ENCODE measurements around the gene KLK3. TPM values are rescaled to one million over a fixed set of nuclear protein-coding genes. Genes with fewer than 3 reads are reported as not detected.

The KLK3 gene
- total RNA-seq, 2 experiments from 2014 or later: not detected

DNA sequence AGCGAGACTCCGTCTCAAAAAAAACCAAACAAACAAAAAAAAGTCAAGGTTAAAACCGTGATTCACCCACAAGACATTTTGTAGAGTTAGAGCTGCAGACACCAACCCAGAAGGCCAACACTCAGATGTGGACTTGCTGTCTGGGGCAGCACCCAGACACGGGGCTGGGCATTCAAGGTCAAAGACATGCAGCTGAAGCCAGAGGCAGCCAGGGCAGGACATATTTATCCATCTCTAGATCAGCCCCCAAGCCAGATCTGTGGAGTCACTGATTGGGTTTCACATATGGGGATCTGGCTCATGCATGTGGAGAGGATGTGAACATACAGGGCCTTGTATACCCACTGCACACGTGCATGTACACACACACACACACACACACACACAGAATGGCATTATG lies 24.9 kb upstream of the KLK3 start:
- intact Hi-C loops (cut with micrococcal nuclease): no loop called here
- Mint-ChIP-seq H3K9me3 (no peaks in the 10 kb centered on the region), H3K4me1 (ENCODE audit: low read depth) (no peaks in the 10 kb centered on the region), H3K27ac (no peak overlapping the region), H3K36me3 (ENCODE audit: low read depth) (no peaks in the 10 kb centered on the region), H3K27me3 (peaks cover 32% of the 10 kb centered on the region), H3K4me3 (no peak overlapping the region)
- TF ChIP-seq, protein P1, sequence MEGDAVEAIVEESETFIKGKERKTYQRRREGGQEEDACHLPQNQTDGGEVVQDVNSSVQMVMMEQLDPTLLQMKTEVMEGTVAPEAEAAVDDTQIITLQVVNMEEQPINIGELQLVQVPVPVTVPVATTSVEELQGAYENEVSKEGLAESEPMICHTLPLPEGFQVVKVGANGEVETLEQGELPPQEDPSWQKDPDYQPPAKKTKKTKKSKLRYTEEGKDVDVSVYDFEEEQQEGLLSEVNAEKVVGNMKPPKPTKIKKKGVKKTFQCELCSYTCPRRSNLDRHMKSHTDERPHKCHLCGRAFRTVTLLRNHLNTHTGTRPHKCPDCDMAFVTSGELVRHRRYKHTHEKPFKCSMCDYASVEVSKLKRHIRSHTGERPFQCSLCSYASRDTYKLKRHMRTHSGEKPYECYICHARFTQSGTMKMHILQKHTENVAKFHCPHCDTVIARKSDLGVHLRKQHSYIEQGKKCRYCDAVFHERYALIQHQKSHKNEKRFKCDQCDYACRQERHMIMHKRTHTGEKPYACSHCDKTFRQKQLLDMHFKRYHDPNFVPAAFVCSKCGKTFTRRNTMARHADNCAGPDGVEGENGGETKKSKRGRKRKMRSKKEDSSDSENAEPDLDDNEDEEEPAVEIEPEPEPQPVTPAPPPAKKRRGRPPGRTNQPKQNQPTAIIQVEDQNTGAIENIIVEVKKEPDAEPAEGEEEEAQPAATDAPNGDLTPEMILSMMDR (IDR thresholded peaks at IDR 0.05): no peak
- no peak for ATAC-seq
- CTCF ChIA-PET: no interaction called here
- POLR2A ChIA-PET: interaction anchor here (0.7 to 1.2 kb wide), 2 partner anchors 22 to 34 kb away, joined by 3 read pairs; no protein-coding TSS in a partner anchor
- no peak for DNase-seq

DNA sequence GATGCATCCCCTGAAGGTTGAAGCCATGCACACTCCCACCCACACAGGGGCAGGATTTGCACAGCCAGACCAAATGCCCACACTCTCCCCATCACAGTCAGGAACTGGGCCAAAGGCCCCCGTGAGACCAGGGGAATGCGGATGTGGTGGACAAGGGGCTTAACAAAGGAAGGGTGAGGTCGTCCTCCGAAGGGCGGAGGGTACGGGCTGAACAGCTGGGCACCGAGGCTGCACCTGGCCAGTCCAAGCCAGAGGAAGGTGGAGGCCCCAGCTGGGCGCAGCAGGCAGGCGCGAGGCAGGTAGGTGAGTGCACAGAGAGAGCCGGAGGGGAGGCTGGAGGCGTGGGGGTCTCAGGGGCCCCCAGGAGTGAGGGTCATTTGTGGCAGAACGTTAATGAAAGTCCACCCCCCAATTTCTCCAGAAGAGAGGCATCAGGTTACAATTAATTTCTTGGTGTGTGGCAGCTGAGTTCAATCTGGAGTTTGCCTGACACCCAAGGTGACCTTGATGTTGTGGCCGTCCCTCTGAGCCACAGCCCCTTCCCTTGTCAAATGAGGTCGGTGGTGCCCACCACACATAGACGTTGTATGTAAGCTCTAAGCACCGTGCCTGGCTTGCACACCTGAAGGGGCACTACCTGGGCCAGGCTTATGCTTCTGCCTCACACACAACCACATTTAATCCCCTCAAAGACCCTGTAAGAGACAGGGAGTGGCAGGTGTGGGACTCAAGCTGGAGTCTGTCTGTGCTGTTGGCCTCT lies 24.3 kb upstream of the KLK3 start:
- Mint-ChIP-seq H3K4me1 (ENCODE audit: low read depth) (no peaks in the 10 kb centered on the region), H3K9me3 (no peaks in the 10 kb centered on the region), H3K27ac (no peak overlapping the region), H3K4me3 (no peak overlapping the region), H3K27me3 (peaks cover 38% of the 10 kb centered on the region), H3K36me3 (ENCODE audit: low read depth) (no peaks in the 10 kb centered on the region)
- POLR2A ChIA-PET: interaction anchor here (0.7 to 1.2 kb wide), 2 partner anchors 23 to 35 kb away, joined by 3 read pairs; no protein-coding TSS in a partner anchor
- no peak for ATAC-seq
- CTCF ChIA-PET: interaction anchor here (0.7 kb wide), 1 partner anchor 273 kb away, joined by 3 read pairs; no protein-coding TSS in a partner anchor
- intact Hi-C loops (cut with micrococcal nuclease): no loop called here
- TF ChIP-seq, protein P1 (IDR thresholded peaks at IDR 0.05): no peak
- no peak for DNase-seq

DNA sequence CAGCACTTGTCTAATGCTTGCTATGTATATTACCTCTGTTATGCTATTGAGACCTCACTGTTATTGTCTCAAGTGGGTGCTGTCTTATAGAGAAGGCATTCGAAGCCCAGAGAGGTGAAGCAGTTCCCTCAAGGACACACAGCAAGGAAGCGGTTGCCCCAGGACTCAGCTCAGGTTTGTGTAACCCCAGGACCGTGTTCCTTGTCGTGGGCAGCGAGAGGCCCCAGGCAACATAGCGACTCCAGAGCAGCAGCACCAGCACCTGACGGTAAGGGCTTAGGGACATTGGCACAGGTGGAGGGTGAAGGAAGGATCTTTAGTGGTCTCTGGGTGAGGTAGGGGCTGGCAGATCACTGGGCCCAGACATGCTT lies 23.7 kb upstream of the KLK3 start:
- H3K4me3 Mint-ChIP-seq: no peak overlapping the region
- TF ChIP-seq, protein P1 (IDR thresholded peaks at IDR 0.05): no peak
- POLR2A ChIA-PET: no interaction called here
- peaks cover 38% of the 10 kb centered on the region for H3K27me3 Mint-ChIP-seq
- CTCF ChIA-PET: interaction anchor here (0.7 kb wide), 1 partner anchor 274 kb away, joined by 3 read pairs; no protein-coding TSS in a partner anchor
- ATAC-seq (no peak), DNase-seq (no peak)
- intact Hi-C loops (cut with micrococcal nuclease): no loop called here
- H3K27ac Mint-ChIP-seq: no peak overlapping the region
- H3K36me3 Mint-ChIP-seq (ENCODE audit: low read depth): no peaks in the 10 kb centered on the region
- H3K9me3 Mint-ChIP-seq: no peaks in the 10 kb centered on the region
- no peaks in the 10 kb centered on the region for H3K4me1 Mint-ChIP-seq (ENCODE audit: low read depth)

DNA sequence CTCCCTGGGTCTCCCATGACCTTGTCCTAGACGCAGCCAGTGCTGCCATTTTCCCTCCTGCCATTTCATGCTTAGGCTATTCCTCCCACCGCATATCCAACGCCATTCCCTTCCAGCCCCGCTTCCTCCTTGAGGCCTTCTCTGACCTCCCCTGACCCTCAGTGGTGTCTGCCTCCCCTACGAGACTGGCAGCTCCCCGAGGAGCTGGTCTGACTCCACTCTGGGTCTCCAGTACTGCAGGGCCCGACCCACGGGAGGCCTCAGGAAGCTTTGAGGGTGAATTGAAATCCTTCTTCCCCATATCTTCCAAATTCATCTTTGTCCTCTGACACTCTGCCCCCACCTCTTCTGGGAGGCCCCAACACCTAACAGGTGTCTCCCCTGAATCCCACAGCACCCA lies 22.0 kb upstream of the KLK3 start:
- CTCF ChIA-PET: no interaction called here
- Mint-ChIP-seq H3K4me3 (no peak overlapping the region), H3K4me1 (ENCODE audit: low read depth) (peaks cover 3% of the 10 kb centered on the region), H3K36me3 (ENCODE audit: low read depth) (no peaks in the 10 kb centered on the region), H3K27me3 (peaks cover 49% of the 10 kb centered on the region), H3K27ac (no peak overlapping the region), H3K9me3 (no peaks in the 10 kb centered on the region)
- DNase-seq (no peak), ATAC-seq (no peak)
- intact Hi-C loops (cut with micrococcal nuclease): no loop called here
- TF ChIP-seq, protein P1 (IDR thresholded peaks at IDR 0.05): no peak
- POLR2A ChIA-PET: interaction anchor here (1.4 kb wide), 2 partner anchors 30 to 35 kb away, joined by 3 read pairs; no protein-coding TSS in a partner anchor

DNA sequence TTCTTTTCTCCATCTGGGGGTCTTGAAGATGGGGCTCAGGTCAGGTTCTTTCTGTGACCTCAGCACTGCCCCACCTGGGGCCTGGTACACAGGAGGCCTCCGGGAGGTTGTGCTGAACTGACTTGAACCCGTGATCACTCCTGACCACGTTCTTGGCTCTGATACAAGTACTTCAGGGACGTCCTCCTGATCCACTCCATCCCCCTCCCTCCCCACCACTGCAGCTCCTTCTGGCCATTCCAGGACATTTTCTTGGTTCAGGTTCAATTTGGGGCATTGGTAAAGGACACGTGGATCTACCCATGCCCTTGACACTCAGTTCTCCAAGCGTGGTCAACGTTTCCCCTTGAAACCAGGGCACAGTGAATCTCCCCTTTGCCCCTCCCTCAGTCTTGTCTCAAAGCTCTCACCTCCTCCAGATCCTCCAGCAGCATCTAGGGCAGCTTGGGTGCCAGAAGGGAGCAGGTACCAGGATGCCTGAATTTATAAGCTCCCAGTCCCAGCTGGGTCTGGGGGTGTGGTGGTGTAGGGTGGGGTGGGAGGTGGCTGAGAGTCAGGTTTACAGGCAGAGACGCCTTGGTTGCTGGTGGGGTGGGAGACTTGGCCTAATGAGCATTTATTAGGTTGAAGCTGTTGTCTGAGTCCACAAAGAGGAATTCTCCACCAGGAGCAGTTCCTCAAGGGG lies 21.5 kb upstream of the KLK3 start, which contains the start of gene KLK15:
KLK15 (minus strand) TSS at position 458 of the 685 bp plus-strand sequence. CDS start 2,082 bp downstream, outside the sequence.
- CTCF ChIA-PET: no interaction called here
- intact Hi-C loops (cut with micrococcal nuclease): no loop called here
- Mint-ChIP-seq H3K4me3 (no peak within 1 kb of the TSS), H3K27ac (no peak within 1 kb of the TSS), H3K27me3 (peaks cover 51% of the 10 kb centered on the region), H3K9me3 (no peaks in the 10 kb centered on the region), H3K36me3 (ENCODE audit: low read depth) (no peaks in the 10 kb centered on the region), H3K4me1 (ENCODE audit: low read depth) (peaks cover 5% of the 10 kb centered on the region)
- TF ChIP-seq, protein P1 (IDR thresholded peaks at IDR 0.05): no peak
- no peak for DNase-seq
- no peak for ATAC-seq
- POLR2A ChIA-PET: interaction anchor here (1.4 kb wide), 2 partner anchors 31 to 36 kb away, joined by 3 read pairs; no protein-coding TSS in a partner anchor
